ENCODE data around the gene TULP4.
"Not testable (repeated sequence)": the region's sequence is repeated elsewhere in the genome, so short reads cannot be mapped to it uniquely, and the experiment has no call there.

Gene TULP4

DNA sequence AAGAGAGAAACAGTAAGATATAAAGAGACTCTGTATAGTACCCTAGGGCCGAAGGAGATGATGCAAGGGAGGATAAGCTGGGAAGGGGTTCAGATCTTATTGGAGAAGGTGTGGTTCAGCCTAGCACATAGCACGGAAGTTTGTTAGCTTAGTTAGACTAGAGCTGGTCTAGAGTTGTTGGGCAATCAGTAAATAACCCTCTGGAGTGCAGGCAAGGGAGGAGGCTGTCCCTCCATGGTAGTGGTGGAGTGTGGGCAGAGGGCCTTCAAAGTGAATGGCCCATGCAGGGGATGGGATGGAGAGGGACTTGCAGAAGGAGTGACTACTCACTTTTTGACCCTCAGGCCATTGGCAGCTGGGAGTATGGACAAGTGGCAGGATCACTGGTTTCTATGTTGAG lies 20.0 kb downstream of the TULP4 start:
- DNase-seq, result no peak

DNA sequence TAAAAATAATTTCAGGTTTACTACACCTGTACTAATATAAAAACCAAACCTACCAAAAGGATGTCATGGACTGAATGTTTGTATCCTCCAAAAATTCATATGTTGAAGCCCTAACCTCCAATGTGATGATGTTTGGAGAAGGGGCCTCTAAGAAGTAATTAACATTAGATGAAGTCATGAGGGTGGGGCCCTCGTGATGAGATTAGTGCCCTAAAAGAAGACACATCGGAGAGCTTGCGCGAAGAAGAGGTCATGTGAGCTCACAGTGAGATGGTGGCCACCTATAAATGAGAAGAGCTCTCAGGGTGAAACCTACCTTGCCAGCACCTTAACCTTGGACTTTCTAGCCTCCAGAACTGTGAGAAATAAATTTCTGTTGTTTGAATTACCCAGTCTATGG lies 20.8 kb downstream of the TULP4 start:
- DNase-seq, result no peak

DNA sequence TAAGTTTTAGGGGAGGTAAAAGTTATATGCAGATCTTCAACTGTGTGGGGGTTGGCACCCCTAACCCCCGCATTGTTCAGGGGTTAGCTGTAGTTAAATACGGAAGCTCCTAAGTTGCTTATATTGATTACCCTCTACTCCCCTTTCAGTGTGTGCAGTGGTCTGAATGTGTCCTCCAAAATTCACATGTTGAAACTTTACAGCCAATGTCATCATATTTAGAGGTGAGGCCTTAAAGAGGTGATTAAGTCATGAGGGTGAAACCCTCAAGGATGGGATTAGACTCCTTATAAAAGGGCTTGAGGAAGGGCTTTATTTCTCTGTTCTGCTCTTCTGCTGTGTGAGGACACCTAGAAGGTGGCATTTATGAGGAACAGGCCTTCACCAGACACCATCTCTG lies 22.3 kb downstream of the TULP4 start:
- DNase-seq, result no peak

DNA sequence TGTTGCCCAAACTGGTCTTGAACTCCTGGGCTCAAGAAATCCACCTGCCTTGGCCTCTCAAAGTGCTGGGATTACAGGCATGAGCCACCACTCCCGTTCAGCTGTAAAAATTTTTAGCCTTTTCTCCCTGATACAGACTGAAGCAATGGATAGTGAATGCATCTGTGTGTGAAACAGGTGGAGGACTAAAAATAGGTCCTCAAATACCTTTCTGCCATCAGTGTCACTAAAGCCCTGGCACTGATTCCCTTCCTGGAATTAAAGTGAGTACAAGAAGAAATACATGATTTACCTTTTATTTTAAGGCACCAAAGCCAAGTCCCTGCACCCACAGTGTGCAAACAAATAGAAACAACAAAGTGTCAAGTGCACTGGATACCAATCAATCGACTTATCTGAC lies 25.1 kb downstream of the TULP4 start:
- DNase-seq, result no peak

DNA sequence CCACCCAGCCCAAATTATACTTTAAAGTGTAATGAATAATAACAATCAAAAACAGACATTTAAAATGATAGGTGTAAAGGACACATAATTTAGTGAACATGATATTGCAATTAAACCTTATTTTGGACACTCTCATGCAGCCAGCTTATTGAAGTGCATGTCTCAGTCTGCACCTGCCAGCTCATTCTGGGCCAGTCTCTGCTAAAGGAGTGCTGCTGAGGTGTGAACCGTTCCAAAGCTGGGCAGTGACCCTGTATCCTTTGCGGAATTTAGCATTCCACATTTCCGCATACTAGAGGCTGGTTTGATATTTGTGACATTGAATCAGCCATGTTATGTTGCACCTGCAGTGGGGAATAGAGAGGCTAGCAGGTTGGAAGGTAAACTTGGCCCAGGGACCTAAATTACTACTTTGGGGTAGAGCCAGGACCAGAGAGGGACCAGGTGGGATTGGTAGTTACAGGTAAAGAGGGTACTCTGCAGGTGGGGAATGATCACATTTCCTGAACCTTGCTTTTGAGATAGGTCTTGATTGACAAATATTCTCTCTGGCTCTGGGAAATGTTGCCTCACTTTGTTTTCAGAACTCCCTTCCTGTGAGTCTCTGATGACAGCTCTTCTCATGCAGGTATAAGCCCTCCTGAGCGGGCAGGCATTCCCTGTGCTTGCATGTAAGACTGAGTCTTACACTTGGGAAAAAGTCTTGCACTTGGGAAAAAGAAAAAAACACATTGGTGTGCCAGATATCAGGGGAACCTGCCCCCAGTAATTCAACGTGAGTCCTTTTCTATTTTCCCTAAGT lies 26.2 kb downstream of the TULP4 start:
- DNase-seq, result no peak

DNA sequence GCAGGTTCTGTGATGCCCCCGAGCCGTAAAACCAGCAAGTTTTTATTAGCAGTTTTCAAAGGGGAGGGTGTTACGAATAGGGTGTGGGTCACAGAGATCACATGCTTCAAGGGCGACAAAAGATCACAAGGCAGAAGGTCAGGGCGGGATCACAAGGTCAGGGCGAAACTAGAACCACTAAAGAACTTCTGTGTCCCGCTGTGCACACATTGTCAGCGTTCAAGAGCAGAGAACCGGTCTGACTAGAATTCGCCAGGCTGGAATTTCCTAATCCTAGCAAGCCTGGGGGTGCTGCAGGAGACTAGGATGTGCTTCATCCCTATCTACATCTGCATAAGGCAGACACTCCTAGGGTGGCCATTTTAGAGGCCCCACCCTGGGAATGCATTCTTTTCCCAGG lies 26.9 kb downstream of the TULP4 start:
- not testable (repeated sequence) for DNase-seq

DNA sequence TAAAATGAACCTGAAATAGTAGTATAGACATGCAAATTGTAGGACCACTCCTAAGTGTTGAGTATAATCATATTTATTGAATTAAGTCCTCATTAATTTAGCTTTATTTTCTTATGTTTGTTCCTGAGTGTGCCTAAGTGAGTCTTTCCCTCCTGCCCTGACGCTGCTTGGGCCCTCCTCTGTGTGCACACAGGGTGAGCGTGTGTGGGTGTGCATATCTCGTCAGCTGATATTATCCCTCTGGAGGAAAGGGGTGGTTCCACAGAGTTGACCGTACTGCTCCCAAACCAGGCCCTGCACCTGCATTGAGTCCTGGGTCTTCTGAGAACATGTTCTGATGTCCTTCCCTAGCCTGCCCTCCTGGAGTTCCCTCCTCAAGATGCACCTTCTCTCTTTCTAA lies 28.0 kb downstream of the TULP4 start:
- DNase-seq, result no peak

DNA sequence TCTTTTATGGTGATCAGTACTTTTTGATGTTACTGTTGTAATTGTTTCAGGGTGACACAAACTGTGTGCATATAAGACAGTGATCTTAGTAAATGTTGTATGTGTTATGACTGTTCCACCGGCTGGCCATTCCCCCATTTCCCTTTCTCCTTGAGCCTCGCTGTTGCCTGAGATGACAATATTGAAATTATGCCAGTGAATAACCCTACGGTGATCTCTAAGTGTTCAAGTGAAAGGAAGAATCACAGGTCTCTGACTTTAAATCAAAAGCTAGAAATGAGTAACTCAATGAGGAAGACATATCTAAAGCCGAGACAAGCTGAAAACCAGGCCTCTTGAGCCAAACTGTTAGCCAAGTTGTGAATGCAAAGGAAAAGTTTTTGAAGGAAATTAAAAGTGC lies 32.3 kb downstream of the TULP4 start:
- DNase-seq, result no peak

DNA sequence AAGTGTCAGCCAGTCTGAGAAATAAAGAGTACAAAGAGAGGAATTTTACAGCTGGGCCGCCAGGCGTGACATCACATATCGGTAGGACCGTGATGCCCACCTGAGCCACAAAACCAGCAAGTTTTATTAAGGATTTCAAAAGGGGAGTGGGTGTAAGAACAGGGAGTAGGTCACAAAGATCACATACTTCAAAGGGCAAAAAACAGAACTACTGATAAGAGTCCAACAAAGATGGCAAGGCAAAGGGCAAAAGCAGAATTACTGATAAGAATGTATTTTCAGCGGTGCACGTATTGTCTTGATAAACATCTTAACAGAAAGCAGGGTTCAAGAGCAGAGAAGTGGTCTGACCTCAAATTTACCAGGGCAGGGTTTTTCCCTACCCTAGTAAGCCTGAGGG lies 33.2 kb downstream of the TULP4 start:
- DNase-seq, result not testable (repeated sequence)

DNA sequence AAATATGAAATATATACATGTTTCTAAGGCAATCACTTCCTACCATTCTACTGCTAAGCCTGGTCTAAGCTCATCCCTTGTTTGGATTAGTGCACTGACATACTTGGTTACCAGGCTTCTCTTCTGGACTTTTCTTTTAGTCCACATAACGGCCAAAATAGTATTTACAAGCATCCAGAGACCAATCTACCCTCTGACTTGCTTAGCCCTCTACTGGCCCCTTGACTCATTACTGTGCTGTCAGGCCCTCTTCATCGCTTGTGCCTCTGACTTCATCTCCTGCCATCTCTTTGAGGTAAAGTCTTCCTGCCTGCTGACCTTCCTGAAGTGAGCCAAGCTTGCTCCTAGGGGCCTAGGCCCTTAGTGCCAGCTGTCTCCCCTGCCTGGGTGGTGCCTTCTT lies 35.1 kb downstream of the TULP4 start:
- no peak for DNase-seq

DNA sequence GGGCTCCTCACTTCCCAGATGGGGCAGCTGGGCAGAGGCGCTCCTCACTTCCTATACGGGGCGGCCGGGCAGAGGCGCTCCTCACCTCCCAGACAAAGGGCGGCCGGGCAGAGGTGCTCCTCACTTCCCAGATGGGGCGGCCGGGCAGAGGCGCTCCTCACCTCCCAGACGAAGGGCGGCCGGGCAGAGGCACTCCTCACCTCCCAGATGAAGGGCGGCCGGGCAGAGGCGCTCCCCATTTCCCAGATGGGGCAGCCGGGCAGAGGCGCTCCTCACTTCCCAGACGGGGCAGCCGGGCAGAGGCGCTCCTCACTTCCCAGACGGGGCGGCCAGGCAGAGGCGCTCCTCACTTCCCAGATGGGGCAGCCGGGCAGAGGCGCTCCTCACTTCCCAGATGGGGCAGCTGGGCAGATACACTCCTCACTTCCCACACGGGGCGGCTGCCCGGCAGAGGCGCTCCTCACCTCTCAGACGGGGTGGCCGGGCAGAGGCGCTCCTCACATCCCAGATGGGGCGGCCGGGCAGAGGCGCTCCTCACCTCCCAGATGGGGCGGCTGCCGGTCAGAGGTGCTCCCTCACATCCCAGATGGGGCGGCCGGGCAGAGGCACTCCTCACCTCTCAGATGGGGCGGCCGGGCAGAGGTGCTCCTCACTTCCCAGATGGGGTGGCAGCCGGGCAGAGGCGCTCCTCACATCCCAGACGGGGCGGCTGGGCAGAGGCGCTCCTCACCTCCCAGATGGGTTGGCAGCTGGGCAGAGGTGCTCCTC lies 36.7 kb downstream of the TULP4 start:
- DNase-seq, result not testable (repeated sequence)

DNA sequence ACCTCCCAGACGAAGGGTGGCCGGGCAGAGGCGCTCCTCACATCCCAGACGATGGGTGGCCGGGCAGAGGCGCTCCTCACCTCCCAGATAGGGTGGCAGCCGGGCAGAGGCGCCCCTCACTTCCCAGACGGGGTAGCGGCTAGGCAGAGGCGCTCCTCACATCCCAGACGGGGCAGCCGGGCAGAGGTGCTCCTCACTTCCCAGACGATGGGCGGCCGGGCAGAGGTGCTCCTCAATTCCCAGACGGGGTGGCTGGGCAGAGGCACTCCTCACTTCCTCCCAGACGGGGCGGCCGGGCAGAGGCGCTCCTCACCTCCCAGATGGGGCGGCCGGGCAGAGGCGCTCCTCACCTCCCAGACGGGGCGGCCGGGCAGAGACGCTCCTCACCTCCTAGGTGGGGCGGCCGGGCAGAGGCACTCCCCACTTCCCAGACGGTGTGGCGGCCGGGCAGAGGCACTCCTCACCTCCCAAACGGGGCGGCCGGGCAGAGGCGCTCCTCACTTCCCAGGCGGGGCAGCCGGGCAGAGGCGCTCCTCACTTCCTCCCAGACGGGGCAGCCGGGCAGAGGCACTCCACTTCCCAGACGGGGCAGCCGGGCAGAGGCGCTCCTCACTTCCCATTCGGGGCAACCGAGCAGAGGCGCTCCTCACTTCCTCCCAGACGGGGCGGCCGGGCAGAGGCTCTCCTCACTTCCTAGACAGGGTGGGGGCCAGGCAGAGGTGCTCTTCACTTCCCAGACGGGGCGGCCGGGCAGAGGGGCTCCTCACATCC lies 37.4 kb downstream of the TULP4 start:
- DNase-seq, result not testable (repeated sequence)

DNA sequence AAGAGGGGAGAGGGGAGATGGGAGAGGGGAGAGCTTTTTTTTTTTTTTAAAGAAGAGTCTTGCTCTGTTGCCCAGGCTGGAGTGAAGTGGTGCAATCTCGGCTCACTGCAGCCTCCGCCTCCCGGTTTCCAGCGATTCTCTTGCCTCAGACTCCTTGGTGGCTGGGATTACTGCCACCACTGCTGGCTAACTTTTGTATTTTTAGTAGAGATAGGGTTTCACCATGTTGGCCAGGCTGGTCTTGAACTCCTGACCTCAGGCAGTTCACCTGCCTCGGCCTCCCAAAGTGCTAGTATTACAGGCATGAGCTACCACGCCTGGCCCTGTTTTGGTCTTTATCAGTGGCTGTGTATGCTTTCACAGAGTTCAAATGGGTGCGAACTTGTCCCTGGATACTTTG lies 38.5 kb downstream of the TULP4 start:
- not testable (repeated sequence) for DNase-seq

DNA sequence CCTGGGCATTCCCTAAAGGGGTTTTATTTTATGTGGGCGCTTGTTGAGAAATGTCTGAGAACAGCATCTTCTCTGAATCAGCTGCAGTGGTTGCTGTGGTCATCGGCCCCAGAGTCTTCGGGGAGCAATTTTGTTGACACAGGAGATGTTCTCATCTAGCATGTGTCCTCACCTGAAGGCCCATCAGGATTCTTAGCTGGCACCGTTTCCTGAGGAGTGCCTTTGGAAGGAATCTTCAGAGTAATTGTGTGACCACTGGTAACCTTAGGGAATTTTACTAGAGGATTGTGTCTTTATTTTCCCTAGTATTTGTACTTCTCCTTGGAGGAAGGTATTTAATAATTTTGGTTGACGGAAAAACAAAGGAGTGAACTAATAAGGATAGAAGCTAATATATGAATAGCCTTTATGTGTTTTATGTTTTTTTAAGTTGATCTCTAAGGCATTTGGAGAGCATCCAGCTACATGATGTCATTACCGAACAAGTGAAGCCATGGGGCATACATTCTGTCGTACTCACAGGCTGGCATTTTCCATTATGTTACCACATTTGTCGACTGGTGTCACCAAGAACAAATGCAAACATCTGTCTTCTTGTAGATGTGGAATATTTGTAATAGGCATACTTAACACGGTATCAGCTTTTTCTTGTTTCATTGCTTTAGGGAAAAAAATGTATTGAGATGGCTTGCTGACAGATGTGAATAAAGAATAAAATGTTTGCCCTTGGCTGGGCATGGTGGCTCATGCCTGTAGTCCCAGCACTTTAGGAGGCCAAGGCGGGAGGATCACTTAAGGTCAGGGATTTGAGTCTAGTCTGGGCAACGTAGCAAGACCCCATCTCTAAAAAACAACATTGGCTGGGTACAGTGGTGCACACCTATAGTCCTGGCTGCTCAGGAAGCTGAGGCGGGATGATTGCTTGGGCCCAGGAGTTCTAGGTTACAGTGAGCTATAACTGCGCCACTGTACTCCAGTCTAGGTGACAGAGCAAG lies 41.9 kb downstream of the TULP4 start:
- no peak for DNase-seq

DNA sequence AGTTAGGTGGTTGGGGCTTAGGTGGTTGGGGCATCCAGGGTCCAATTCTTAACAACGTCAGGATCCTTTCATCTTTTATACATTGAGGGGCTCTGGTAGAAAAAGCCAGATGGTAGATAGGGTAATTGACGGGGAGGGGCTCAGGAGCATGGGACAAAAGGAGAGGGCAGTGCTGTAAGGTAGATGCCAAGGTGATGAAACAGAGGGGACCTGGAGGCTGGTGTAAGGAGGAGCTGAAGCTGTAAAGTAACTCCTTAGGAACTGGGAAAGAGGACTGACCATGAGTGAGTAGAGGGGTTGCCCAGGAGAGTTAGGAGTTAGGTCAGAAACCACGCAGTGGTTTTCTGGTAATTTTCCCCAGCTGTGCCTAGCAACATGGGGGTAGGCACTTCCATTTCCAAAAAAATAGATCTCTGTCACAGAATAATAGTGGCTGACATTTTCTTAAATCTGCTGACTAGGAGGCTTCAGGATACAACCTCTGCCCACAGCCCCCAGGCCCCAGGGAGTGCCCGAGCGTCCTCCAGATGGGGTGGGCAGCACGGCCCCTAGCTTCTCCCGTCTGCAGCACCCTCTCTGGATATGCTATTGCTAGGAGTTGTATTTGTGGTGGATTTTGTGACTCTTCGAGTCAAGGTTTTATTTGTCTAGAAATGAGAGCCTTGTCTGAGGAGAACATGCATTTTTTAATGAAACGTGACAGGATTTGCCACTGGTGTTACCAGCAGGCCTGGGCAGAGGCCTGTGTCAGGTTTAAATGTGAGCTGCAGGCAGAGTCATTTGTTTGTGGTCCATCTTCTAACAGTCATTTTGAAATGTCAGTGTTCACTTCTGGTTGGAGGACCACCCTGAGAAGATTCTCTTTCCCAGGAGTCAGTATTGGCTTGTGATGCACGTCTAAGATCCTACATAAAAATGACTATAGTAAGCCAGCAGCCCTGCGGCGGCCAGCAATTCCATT lies 44.6 kb downstream of the TULP4 start:
- DNase-seq, result no peak

DNA sequence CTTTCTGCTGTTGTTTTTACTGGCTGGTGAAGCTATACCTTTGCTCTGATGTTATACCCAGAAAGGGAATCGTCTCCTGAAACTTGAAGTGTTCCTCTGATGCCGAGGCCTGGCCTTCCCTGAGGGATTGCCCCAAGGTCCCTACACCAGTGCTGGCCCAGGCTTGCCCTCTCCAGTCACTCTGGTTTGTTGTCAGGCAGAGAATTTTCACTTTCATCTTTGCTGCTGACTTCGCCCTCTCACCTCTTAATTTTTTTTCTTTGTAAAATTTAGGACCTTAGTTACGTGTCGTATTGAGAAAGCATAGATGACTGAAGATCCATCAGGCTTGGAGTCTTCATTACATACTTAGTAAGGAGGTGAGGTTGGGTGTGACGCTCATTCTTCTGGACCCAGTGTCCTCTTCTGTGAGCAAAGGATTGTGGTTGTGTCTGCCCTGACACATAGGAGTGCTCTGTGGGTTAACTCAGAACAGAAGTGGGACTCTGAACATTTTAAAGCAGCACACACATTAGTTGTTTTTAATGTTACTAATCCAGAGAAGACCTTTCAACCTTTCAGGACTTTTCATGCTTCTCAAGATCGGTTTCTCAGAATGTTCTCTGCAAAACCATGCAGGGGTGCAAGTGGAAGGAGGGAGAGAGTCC lies 45.4 kb downstream of the TULP4 start:
- DNase-seq, result no peak

DNA sequence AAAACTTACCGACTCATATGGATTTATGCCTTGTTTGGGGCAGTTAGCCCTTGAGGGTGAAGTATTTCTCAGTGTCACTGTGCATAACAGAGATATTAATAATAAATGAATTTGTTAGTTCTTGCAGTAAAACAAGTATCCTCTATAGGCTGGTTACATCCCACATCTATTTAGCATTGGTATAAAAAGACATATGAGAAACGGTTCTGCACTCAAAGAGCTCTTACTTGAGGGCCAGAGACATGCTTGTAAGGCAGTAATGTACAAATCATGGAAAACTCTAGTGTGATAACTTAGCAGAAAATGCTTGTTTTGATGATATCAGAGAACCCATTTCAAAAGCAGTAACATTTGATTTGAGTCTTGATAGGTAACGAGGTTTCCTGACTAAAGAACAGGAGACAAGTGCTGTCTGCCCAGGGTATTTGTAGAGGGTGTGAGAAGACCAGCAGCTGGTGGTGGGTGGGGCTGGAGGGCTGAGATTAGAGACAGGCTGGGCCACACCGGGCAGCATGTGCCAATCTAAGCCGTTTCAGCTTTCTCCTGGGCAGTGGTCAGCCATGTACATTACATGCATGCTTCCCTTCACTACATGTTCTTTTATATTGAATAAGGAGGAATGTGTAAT lies 46.3 kb downstream of the TULP4 start:
- DNase-seq, result no peak

DNA sequence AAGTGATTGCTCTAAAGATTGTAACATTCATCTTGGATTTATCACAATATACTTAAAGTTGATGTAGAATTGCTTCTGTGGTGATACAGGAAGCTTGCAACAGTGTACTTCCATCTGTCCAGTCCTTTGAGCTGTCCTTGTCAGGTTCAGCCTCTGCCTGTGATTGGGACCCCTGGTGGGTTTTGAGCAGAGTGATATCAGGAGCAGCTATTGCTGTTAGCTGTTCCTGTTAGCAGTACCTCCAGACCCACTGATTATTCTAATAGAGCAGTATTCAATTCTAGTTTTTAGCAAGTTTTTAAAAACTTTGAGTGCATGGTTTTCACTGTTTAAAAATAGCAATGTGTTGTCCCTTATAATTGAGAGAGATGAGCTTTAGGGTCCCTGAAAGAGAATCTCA lies 48.8 kb downstream of the TULP4 start:
- DNase-seq, result no peak

DNA sequence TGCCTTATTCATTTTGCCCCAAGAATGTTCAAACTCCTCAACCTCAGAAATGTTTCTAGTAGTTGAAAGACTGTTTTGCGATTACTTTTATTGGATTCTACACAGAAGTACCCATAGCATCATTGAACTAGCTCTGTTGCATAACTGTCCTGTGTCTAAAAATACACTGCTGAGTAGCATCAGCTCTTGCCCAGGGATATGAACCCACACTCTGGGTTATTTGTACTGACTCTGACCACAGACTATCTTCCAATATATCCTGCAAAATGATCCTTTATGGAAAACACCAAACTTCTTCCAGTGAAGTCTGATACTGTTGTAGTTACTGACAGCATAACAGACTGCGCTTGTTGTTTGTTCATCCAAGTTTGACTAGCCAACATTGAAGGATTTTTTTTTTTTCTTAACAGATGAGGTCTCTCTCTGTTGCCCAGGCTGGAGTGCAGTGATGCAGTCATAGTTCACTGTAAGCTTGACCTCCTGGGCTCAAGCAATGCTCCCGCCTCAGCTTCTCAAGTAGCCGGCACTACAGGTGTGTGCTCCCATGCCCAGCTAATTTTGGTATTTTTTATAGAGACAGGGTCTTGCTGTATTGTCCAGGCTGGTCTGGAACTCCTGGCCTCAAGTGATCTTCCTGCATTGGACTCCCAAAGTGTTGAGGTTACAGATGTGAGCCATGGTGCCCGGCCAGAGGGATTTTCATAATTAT lies 49.9 kb downstream of the TULP4 start:
- no peak for DNase-seq

All from stimulated activated naive CD4-positive, alpha-beta T cell (primary cell).